ENCODE results near the gene DPP6.

- TF ChIP-seq CTCF (IDR thresholded peaks at IDR 0.05) (no peak), POLR2AphosphoS5 (IDR thresholded peaks at IDR 0.05) (no peak), POLR2A (IDR thresholded peaks at IDR 0.05; ENCODE audit: low read depth) (no peak)
Measured at GRCh38 chr7:154777489-154777888, 725.3 kb downstream of the DPP6 start.
